ENCODE results near the gene SLC8A3. TPM values are rescaled to one million over a fixed set of nuclear protein-coding genes. Genes with fewer than 3 reads are reported as not detected.

SLC8A3 gene
- total RNA-seq, 1 donor = not detected

DNA sequence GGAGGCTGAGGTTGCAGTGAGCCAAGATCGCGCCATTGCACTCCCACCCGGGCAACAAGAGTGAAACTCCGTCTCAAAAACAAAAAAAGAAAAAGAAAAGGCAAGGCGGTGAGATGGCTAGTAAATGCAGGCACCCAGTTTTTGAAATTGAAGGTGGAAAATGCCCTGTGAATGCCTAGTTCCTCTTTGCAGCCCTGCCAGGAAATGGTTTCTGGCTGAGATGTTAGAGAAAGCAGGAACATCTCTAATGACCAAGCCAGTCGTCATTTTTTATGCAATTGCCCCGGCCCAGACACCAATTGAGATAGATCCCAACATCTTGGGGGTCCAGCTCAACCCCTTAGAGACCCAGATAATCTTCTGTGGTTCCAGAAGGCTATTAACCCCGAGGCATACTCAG lies 17.0 kb downstream of the SLC8A3 start:
- H3K4me3 ChIP-seq (ENCODE audit: low read depth, low read length) = no peak overlapping the region
- no peak for DNase-seq (ENCODE audit: low read depth)
- TF ChIP-seq, protein P1, sequence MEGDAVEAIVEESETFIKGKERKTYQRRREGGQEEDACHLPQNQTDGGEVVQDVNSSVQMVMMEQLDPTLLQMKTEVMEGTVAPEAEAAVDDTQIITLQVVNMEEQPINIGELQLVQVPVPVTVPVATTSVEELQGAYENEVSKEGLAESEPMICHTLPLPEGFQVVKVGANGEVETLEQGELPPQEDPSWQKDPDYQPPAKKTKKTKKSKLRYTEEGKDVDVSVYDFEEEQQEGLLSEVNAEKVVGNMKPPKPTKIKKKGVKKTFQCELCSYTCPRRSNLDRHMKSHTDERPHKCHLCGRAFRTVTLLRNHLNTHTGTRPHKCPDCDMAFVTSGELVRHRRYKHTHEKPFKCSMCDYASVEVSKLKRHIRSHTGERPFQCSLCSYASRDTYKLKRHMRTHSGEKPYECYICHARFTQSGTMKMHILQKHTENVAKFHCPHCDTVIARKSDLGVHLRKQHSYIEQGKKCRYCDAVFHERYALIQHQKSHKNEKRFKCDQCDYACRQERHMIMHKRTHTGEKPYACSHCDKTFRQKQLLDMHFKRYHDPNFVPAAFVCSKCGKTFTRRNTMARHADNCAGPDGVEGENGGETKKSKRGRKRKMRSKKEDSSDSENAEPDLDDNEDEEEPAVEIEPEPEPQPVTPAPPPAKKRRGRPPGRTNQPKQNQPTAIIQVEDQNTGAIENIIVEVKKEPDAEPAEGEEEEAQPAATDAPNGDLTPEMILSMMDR (IDR thresholded peaks at IDR 0.05; ENCODE audit: insufficient read depth, low read depth, low read length) = no peak

DNA sequence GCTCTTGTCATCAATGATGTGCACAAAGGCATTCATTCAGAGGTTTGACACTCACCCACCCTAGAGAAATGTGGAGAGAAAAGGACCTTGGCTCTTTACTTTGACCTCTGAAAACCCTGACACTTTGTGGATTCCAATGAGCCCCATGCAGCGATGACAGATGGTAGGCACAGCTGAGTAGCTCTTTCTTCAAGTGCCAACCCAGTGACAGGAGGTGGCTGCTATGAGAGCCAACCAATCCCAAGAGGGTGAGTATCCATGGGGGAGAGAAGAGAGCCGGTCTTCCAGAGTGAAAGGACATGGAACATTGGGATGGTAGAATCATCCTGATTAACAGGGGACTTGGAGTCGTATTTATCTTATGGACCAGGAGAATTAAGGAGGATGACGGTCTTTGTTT lies 17.8 kb downstream of the SLC8A3 start:
- TF ChIP-seq, protein P1 (IDR thresholded peaks at IDR 0.05; ENCODE audit: insufficient read depth, low read depth, low read length) = no peak
- no peak for DNase-seq (ENCODE audit: low read depth)
- H3K4me3 ChIP-seq (ENCODE audit: low read depth, low read length) = no peak overlapping the region

GRCh38 chr14:70168406-70168805 lies 20.3 kb downstream of the SLC8A3 start:
- TF ChIP-seq, protein P1 (IDR thresholded peaks at IDR 0.05; ENCODE audit: insufficient read depth, low read depth, low read length) = no peak
- H3K4me3 ChIP-seq (ENCODE audit: low read depth, low read length) = no peak overlapping the region
- DNase-seq (ENCODE audit: low read depth) = no peak

- TF ChIP-seq, protein P1 (IDR thresholded peaks at IDR 0.05; ENCODE audit: insufficient read depth, low read depth, low read length) = no peak
- no peak for DNase-seq (ENCODE audit: low read depth)
- no peak overlapping the region for H3K4me3 ChIP-seq (ENCODE audit: low read depth, low read length)
These were observed 22.1 kb downstream of the SLC8A3 start for GRCh38 chr14:70166530-70167203.

DNA sequence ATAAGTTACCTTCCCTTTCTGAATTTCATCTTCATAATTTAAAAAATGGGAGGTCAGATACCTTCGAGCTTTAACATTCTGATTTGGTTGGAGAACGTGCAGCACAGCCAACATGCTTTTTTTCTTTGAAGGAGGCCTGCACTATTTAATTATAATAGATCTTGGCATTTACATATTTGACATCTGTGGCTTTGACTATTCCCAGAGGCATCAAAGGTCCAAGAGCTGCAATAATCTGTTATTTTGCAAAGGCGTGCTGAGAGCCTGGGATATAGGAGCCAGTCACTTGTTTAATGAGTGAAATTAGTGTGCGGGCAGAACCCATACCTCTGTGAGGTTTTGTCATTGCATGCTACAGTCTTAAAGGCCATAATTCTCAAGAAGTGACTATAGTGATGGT lies 26.4 kb downstream of the SLC8A3 start:
- TF ChIP-seq, protein P1 (IDR thresholded peaks at IDR 0.05; ENCODE audit: insufficient read depth, low read depth, low read length) = no peak
- no peak for DNase-seq (ENCODE audit: low read depth)
- no peak overlapping the region for H3K4me3 ChIP-seq (ENCODE audit: low read depth, low read length)

GRCh38 chr14:70156592-70156991 lies 32.2 kb downstream of the SLC8A3 start:
- DNase-seq (ENCODE audit: low read depth) = no peak
- no peak overlapping the region for H3K4me3 ChIP-seq (ENCODE audit: low read depth, low read length)
- TF ChIP-seq, protein P1 (IDR thresholded peaks at IDR 0.05; ENCODE audit: insufficient read depth, low read depth, low read length) = no peak

DNA sequence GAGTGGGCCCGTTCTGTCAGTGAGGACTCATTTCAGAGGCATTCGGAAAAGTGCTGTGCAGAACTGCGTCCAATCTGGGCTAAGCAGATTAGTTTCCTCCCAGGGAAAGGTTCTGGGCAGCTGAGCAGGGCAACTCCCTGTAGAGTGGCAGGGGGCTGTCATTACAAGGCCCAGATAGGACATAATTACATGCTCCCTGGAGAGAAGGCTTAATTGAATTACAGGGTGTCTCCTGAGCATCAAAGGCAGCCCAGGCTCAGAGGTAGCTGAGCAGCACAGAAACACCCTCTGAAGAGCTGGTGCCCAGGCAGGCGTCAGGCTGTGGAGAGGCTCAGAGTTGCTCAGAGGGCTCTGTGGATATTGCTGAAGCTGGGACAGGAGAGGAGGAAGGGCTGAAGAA lies 36.0 kb downstream of the SLC8A3 start:
- DNase-seq (ENCODE audit: low read depth) = no peak
- H3K4me3 ChIP-seq (ENCODE audit: low read depth, low read length) = no peak overlapping the region
- TF ChIP-seq, protein P1 (IDR thresholded peaks at IDR 0.05; ENCODE audit: insufficient read depth, low read depth, low read length) = no peak

Data from fibroblast of villous mesenchyme (primary cell).